ENCODE results near the gene NOP9.
A peak's percentile ranks its signal among the peaks of the same experiment; 100 is the strongest.

The NOP9 gene

DNA sequence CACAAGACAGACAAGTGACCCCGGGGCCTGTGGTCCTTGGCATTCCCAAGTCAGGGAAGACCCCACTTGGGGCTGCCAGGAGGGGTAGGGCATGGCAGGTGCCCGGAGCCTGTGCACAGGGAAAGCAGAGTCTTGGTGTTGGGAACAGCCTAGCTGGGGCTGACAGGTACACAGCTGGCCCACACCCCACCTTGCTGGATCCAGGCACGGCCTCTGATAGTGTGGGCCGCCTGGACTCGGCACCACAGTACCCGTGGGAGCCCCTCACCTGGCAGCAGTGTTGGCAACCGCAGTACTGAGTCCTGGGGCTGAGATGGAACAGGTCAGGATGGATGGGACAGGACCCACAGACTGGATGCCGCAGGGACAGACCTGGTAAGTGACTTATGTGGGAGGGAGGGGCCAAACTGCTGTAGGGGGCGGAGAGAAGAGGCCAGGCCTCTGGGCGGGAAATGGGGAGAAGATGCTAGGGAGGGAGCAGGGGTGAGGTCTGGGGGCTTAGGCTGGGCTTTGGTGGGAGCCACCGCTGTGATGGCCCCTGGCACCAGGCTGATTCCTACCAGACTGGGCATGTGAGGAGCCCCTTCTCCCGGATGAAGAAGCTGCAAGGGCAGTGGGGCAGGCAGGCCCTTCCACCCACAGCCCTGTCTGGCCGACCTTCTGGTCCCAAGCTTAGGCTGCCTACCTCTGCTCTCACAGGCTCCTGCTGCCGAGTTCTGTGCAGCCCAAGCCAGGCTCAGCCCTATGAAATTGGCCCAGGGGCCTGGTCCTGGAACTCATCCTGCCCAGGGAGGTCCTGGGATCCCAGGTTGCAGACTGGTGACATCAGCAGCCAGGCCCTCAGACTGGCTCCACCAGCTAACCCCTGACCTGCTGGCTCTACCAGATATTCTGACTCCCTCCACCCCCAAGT is 36.6 kb upstream of the NOP9 start, which contains the start of gene TGM1:
Gene TGM1 (minus strand): TSS at position 357 of the 913 bp plus-strand sequence. CDS start 825 bp downstream, outside the sequence.
- DNase-seq (ENCODE audit: low spot score), result no peak

DNA sequence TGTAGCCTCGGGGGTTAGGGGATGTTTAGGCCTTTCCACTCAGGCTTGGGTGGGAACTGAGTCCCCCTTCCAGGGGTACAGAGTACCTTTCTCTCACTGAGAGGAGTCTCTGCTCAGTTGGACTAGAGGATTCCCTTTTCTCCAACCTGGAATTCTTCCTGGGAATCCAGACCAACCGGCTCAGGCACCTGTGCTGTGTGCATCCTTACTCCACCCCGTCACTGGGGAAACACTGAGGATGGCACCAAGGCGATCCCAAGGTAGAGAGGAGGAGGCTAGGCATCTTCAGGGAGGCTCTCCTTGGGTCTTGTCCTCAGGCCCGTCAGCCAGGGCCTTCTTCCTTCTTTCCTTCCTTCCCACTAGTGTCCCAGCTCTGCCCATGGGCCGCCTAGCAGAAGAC is 35.8 kb upstream of the NOP9 start:
- no peak for DNase-seq (ENCODE audit: low spot score)

DNA sequence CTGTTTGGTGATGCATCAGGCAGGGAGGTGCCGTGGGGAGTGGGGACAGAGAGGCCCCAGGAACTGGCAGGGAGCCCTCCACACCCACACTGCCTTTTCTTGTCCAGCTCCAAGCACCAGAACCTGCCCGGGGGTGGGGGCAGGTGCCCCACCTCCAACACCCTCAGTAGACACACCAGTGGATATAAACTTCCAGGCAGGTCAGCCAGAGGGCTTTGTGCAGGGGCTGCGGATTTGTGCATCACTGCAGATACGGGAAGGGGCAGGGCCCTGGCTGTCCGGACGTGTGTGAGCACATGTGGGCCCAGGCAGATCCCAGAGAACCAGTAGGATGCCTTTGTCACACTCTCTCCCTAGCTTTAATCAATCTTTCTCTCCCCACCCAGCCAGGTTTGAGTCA is 35.4 kb upstream of the NOP9 start:
- DNase-seq (ENCODE audit: low spot score), result no peak

DNA sequence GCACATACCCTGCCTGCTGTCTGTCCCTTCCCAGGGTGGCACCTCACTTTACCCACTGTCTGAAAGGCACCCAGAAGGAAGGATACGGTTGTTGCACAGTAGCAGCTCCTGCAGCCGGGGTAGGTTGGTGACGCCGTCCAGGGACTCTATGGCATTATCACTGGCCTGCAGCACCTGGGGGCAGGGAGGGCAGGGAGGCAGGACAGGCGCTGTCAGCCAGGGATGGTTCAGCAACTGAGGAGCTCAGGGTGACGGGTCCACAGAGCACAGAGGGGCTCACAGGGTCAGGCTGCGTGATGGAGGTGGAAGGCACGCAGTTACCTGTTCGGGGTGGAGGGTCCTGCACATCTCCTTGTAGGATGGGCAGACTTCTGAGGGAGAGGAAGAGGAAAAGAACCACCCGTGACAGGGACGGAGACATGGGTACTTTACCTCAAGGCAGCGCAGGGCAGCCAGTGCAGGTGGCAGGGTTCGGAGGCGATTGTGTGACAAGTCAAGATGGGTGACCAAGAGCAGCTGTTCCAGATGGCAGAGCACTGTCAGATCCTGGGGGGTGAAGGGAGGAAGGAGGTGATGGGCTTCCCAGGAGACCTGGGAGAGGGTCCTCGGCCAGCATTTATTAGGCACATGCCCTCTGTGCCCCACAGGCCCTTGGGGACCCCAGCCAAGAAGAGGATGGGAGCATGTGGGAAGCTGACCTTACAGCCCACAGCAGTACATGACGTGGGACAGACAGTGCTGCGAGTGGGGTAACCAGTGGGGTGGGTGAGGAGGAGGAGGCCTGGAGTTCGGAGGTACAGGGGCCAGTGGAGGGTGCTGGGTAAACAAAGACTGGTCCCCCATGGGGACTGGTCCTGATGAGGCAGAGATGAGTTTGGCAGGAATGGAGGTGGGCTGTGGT is 33.1 kb upstream of the NOP9 start:
- no peak for DNase-seq (ENCODE audit: low spot score)

DNA sequence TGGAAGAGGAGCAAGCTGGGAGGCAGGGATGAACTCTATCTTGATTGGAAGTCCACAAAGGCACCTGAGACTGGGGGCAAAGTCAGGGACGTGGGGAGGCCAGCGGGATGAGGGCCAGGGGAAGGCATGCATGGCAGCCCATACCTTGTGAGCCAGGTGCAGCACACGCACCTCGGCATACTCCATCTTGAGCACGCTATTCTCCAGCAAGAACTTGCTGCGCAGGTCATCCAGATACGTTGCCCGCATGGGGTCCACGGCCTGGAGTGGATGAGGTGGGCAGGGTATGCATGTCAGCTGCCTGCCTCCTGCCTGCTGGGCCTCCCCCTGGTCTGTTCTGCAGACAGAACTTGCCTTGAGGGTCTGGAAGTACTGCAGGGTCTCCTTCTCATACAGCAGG is 32.1 kb upstream of the NOP9 start:
- DNase-seq (ENCODE audit: low spot score), result no peak

DNA sequence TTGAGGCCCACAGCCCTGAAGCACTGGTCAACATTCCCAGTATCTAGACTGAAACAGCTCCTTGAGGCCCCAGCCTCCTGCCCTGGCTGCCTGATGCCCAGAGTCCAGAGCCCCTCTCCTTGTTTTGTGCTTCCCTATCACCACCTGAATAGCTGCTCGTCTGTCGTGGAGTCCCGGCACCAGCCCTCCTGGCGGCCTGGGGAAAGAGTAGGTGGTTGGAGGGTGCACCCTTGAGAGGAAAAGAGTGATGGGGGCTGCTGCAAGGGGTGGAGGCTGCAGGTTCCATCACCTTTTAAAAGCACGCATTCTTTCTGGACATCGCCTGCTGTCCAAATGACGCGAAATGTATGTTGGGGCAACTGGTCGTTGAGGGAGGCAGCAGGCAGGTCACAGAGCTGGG is 31.4 kb upstream of the NOP9 start:
- DNase-seq (ENCODE audit: low spot score), result no peak

DNA sequence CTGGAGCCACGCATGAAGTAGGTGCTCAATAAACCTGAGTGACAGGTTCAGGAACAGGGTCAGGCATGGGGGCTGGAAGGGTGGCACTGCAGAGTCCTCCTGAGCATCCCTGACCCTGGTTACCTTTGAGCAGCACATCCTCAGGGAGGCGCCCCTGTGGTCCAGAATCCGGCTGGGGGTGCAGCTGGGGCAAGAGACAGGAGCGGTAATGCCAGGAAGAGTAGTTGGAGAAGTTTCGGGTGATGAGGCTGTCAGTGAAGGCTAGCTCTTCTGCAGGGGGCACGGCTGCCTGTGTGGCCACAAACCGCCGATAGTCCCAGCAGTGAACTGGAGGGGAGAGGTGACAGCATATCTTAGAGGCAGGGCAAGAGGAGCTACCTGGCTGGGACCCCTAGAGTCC is 30.3 kb upstream of the NOP9 start:
- DNase-seq (ENCODE audit: low spot score), result no peak

DNA sequence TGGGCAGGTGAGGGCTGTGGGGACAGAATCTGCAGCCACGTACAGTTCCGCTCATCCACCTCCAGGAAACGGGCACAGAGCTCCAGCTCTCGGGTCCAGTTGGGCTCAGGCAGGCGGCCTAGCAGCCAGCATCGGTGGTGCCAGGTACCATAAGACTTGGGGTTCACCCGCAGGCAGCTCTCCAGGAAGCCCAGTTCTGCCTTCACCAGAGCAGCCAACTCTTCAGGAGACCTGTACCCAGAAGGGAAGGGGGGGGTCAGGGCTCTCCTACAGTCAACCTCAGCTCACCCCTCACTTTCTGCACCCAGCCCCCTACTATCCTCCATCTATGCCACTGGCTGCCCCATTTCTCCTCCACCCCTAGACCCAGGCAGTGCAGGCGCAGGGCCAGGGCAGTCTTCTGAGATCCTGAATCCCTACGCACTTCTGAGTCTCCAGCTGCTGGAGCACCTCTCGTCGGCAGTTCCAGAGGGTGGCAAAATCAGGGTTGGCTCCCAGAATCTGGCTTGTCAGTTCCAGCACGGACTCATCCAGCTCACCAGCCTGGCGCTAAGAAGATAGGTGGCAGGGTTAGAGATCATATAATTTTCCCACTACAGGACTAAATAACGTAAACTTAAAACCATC is 29.6 kb upstream of the NOP9 start:
- DNase-seq (ENCODE audit: low spot score), result no peak

DNA sequence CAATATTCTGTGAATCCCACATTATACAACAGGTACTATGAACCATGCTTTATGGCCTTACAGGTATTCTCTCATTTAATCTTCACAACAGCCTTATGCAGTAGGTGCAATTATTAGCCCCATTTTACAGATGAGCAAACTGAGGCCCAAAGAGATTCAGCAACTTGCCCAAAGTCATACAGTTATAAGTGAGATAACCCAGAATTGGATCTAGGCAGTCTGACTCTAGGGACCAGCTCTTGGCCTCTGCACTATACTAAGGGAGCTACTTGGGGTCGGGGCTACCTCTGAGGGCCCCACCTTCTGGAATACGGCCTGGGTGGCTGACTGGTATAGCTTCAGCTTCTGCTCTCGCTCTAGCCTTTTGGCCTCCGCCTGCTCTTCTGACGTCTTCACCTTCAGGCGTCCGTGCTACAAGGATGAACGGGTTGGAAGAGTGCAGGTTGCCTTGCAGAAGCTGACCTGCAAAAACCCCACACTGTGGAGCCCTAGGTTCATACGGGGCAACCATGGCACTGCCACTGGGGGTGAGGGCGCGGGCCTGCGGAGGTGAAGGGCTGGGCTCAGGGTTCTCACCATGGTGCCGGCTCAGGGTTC is 29.0 kb upstream of the NOP9 start:
- no peak for DNase-seq (ENCODE audit: low spot score)

DNA sequence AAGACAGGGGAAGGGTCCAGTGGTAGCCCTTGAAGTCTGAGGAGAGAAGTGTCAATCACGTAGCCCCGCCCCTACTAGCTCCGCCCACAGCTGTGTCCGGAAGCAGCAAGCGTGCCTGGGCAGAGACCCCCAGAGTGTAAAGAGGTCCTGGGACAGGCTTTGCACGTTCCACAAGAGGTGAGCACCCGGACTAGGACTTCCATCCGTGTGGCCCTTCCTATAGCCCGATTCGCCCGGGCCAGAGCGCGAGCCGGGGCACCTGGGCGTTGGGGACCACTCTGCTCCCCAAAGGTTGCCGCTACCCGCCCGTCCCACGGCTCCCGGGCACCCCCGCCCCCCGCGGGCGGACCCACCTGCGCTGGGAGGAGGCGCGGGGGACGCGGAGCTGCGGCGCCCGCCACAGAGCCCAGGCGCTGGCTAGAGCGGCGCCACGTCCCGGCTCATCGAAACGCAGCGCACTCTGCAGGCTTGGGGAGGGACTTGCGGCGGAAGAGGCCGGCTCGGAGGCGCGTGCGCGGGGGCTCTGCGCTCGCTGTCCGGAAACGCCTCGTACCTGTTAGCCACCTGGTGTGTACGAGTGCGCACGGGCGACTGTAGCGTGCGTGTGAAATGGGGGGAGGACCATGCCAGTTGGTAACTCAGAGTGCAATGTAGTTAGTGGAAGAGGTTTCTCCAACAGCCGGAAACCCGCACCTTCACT is 28.4 kb upstream of the NOP9 start, which contains the start of gene RABGGTA:
Gene RABGGTA (minus strand): TSS at position 464 of the 700 bp plus-strand sequence. CDS start 482 bp downstream, outside the sequence.
- DNase-seq (ENCODE audit: low spot score), result peak; percentile 93

DNA sequence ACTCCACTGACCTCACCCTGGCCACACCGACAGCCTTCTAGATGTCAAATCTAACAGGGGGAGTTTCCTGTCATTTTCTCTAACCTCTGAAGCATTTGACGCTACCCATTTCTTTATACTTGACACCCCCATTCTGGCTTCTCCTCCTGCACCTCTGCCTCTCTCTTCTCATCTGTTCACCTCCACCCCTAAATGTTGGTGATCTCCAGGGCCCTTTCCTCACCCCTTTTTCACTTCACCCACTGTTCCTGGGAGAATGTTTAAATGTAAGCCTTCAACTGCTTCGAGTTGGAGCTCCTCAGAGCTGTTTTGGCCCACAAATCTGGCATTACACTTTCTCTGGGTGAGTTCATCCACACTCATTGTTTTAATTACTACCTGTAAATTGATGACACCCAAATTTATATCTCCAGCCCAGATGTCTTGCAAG is 27.8 kb upstream of the NOP9 start:
- DNase-seq (ENCODE audit: low spot score), result no peak

DNA sequence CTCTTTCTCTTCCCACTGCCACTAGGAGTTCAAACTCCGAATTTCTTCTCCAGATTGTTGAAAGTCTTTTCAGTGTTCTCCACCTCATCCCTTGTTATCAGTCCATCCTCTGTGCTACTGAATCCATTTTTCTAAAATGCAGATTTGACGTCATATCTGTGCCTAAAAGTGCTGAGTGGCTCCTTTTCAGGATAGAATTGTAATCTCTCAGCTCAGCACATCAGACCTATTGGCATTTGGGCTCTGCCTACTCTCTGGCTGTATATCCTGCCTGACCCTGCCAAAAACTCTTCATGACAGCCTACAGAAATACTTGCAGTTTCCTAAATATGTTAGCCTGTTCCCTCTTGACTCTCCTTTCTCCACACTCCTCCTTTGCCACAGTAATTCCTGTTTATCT is 27.2 kb upstream of the NOP9 start:
- DNase-seq (ENCODE audit: low spot score), result no peak

DNA sequence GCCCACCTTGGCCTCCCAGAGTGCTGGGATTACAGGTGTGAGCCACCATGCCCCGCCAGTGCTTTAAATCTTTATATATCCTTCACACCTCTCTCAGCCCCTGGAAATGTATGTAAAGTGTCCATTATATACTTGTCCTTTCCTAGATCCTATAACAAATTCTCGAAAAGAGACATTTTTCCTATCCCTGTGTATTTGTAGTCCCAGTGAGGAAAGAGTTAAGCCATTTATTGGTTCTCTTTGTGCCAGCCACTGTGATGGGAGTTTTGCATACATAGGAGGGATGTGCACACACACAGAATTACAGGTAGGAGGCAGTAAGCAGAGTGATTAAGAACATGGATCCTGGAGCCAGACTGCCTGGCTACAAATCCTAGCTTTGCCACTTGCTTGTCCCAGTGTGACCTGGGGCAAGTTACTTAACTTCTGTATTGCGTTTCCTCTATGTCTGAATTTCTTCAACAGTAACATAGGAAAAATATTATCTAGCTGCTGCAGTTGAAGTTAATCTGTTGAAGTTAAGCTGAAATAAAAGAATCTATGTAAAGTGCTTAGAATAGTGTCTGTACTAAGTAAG is 26.1 kb upstream of the NOP9 start:
- DNase-seq (ENCODE audit: low spot score), result no peak

DNA sequence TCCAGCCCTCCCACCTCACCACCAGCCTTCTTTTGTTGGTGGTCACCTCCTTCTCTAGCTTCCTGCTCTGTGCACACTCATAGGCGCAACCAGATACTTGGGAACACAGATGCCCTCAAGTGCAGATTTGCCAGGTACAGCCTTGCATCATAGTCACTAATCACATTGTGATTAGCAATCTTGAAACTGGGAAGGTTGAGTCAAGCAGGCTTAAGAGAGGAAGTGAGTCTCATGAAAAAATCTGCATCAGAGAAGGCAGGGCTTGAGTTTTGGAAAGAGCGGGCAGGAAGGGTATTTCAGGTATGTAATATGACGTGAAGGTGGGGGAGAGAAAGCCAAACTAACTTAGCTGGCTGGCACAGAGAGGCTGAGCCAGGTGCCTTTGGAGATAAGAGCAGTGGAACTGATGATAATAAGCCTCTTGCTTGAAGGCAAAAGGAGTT is 25.5 kb upstream of the NOP9 start:
- DNase-seq (ENCODE audit: low spot score), result peak; percentile 53

DNA sequence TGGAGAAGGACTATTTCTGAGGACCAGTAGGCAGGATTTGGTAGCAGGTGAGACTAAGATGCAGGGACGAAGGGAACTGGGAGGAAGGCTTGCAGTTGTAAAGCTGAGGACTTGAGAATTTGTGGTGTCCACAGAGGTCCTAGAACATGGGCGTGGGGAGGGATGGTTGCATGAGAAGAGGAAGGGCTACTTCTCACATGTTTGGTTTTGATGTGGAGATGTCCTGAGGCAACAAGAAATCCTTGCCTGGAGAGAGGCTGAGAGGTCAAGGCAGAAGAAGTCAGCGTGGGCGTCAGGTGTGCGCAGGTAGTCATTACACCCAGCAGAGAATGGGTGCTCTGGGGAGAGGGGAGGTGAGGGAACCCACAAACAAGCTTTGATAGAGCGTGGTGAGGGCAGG is 22.6 kb upstream of the NOP9 start:
- DNase-seq (ENCODE audit: low spot score), result no peak

DNA sequence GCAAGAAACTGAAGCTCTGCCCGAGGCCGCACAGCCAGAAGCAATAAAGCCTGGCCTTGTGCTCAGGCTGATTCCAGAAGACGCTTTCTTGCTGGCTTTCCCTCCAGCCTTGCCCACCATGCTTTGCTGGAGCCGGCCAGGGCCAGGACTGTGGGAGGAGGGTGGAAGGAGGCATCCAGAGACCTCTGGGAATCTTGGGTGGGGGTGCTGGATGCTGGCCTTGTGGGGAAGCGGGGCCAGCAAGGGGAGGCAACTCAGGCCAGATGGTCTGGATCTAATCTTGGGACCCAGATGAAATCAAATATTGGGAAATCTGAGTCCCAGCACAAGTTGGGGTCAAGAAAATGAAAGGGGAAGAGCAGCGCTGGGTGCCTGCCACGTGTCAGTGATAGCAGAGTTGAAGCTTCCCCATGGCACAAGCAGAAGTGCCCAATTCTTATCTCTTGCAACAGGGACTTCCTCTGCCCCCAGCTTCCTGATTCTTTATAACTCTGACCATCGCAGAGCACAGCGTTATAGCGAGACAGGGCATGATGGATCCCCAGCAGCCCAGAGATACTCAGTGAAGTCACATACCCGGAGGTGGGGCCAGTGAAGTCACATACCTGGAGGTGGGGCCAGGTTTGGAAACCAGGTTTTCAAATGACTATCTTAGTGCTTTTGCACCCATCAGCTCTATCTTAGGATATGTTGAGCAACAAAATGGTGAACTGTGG is 21.9 kb upstream of the NOP9 start:
- DNase-seq (ENCODE audit: low spot score), result no peak

DNA sequence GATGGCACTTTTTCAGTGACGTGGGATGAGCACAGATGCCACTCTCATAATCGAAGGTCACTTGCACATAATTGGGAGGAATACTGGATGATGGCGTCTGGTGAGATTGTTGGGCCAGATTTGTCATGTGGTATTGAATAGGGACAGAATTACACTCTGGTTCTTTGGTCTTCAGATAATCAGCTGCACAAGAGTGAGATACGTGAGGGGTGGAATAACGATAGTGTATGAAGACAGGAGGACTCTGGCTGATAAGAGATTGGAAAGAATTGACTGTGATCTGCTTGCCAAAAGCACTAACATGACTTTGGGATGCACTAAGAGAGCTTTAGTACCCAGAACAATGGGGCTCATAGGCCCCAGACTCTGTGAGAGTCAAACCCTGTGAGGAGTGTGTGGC is 21.2 kb upstream of the NOP9 start:
- no peak for DNase-seq (ENCODE audit: low spot score)

DNA sequence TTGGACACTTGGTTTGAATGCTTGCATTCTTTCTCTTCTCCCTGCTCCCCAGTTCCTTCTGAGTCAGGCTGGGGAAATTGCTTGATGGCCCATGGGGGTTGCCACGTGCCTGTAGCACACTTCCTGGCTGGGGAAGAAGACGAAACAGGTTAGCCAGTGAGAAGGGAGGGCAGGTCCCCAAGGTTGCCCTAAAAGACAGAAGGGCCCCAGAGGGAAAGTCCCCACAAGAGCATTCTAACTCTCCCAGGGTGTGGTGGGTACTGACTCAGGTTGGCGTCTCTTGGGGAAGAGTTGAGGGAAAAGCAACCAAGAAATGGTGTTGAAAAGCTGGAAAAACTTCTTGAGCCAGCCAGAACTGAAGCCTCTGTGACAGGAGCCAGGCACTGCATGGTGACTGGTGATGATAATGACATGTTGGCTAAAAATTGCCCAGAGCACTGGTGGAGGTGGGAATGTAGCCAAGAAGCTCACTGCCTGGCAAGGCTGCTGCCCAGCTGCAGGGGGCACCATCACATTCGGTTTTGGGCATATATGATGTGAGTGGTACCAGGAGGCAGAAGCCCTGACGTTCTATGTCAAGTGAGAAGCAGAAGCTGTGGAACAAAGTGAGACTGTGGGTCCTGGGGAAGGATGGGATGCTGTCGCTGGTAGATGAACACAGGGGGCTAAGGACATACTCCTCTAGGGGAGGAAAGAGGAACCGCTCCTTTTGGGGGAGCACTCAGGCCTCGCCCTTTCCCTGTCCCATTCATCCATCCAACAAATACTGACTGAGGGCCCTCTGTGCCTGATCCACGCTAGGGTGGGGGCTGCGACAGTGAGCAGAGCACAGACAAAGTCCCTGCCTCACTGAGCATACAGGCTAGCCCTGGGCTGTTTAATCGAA is 20.1 kb upstream of the NOP9 start:
- DNase-seq (ENCODE audit: low spot score), result peak; percentile 56

Measured in CD4-positive, alpha-beta T cell treated with Interleukin-6 at 100 ng/mL for 8 hours (primary cell).